Kidney (tissue), 14 donors: ENCODE results near the gene SMCHD1. TPM values are rescaled to one million over a fixed set of nuclear protein-coding genes. Genes with fewer than 3 reads are reported as not detected.

Experiments
- DNase-seq, 5 donors: peaks; one replicate each; pipeline ENCODE4 v3.0.0-alpha.2; 2013 to 2020
- FAIRE-seq: peaks from 2 replicates; lab custom pipeline; 2012; peaks lifted over from hg19 to GRCh38; lab: Jason Lieb, UNC
- H3K27ac ChIP-seq, 2 donors: one replicate each; pipeline ENCODE4 v1.7.0; 2013; ENCODE audit warnings: low read depth in 2 of 2, low read length in 2 of 2, inconsistent platforms in 1 of 2
- H3K27me3 ChIP-seq: one replicate; pipeline ENCODE4 v1.7.1; 2013; ENCODE audit warnings: low read length, inconsistent platforms; ENCODE audit not compliant: control insufficient read depth, insufficient read depth
- H3K36me3 ChIP-seq, 3 donors: one replicate each; pipeline versions ENCODE4 v1.7.0 to v1.7.1; 2013; ENCODE audit warnings: low read length in 3 of 3, control low read depth in 1 of 3, inconsistent platforms in 1 of 3; ENCODE audit not compliant: insufficient read depth in 3 of 3, control insufficient read depth in 2 of 3
- H3K4me1 ChIP-seq, 3 donors: one replicate each; pipeline versions ENCODE4 v1.7.0 to v1.7.1; 2013; ENCODE audit warnings: low read length in 3 of 3, inconsistent platforms in 1 of 3, low read depth in 1 of 3; ENCODE audit not compliant: control insufficient read depth in 2 of 3, insufficient read depth in 2 of 3
- H3K4me3 ChIP-seq, 3 donors: one replicate each; pipeline versions ENCODE4 v1.7.0 to v1.8.1; 2013; ENCODE audit warnings: low read length in 3 of 3, control low read depth in 1 of 3, inconsistent platforms in 1 of 3
- H3K9ac ChIP-seq, 3 donors: one replicate each; pipeline versions ENCODE4 v1.7.0 to v1.7.1; 2013; ENCODE audit warnings: low read length in 3 of 3, control low read depth in 1 of 3, inconsistent platforms in 1 of 3
- H3K9me3 ChIP-seq, 3 donors: one replicate each; pipeline versions ENCODE4 v1.7.0 to v1.7.1; 2013; ENCODE audit warnings: low read length in 3 of 3, control low read depth in 1 of 3, inconsistent platforms in 1 of 3; ENCODE audit not compliant: control insufficient read depth in 2 of 3, insufficient read depth in 1 of 3
- intact Hi-C: fragments of 100-400 bp; cut with DNase I; formaldehyde crosslinking; loops from one replicate; pipeline ENCODE4 v1.11.1; 2022
- polyA plus RNA-seq: library from polyadenylated mRNA; stranded (reverse); fragments of 350-450 nt; fragmentation: Illumina TruSeq; extraction: RNeasy Lipid Tissue Mini Kit (QIAGEN cat#74804); gene quantifications from one replicate; pipeline ENCODE4 v1.2.3, GENCODE V29; 2014; ENCODE audit warnings: low read depth, low replicate concordance; ENCODE audit not compliant: insufficient read depth
- total RNA-seq: library from RNA; stranded (reverse); fragmentation: NEBNext Ultra II Directional; extraction: Animal tissue kit (Norgen Biotek cat#: 25700); gene quantifications from one replicate; pipeline ENCODE4 v1.2.1, GENCODE V29; 2021
- TF ChIP-seq, protein P1 (sequence below): IDR thresholded peaks from 3 replicates; pipeline ENCODE4 v1.5.1; 2012; ENCODE audit warnings: mild to moderate bottlenecking, moderate library complexity, borderline replicate concordance; ENCODE audit not compliant: insufficient read depth; ENCODE audit errors: extremely low read depth
- donor health status: control.
- donor health status: control.
- donor health status: control.
- donor health status: control.
- donor health status: control.
- donor health status: DM: yes; HTN: yes; CAD: no.
- donor health status: Normal renal cell carcinoma (clear cell type).

Gene SMCHD1
- total and polyA plus RNA-seq, 2 donors from 2014 or later, result 5.2 to 59.0 TPM

DNA sequence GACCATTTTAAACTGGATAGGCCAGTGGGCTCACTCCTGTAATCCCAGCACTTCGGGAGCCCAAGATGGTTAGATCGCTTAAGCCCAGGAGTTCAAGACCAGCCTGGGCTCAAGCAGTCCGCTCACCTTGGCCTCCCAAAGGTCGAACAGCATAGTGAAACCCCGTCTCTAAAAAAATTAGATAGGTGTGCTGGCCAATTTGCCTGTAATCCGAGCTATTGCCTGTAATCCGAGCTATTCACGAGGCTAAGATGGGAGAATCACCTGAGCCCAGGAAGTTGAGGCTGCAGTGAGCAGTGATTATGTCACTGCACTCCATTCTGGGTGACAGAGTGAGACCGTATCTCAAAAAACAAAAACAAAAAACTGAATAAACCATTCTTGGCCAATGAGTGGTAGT, 138.6 kb downstream of the SMCHD1 start:
- no peaks in the 10 kb centered on the region for H3K27me3 ChIP-seq
- peaks cover 5 to 14% (median 5%) of the 10 kb centered on the region in 3 donors for H3K36me3 ChIP-seq
- FAIRE-seq, result no peak
- intact Hi-C loops, result no loop called here
- H3K4me1 ChIP-seq, result no peaks in the 10 kb centered on the region
- H3K27ac ChIP-seq, result no peak overlapping the region
- DNase-seq, result no peak
- no peak overlapping the region for H3K9ac ChIP-seq
- H3K4me3 ChIP-seq, result no peak overlapping the region
- no peaks in the 10 kb centered on the region for H3K9me3 ChIP-seq
- TF ChIP-seq, protein P1, sequence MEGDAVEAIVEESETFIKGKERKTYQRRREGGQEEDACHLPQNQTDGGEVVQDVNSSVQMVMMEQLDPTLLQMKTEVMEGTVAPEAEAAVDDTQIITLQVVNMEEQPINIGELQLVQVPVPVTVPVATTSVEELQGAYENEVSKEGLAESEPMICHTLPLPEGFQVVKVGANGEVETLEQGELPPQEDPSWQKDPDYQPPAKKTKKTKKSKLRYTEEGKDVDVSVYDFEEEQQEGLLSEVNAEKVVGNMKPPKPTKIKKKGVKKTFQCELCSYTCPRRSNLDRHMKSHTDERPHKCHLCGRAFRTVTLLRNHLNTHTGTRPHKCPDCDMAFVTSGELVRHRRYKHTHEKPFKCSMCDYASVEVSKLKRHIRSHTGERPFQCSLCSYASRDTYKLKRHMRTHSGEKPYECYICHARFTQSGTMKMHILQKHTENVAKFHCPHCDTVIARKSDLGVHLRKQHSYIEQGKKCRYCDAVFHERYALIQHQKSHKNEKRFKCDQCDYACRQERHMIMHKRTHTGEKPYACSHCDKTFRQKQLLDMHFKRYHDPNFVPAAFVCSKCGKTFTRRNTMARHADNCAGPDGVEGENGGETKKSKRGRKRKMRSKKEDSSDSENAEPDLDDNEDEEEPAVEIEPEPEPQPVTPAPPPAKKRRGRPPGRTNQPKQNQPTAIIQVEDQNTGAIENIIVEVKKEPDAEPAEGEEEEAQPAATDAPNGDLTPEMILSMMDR, result no peak

DNA sequence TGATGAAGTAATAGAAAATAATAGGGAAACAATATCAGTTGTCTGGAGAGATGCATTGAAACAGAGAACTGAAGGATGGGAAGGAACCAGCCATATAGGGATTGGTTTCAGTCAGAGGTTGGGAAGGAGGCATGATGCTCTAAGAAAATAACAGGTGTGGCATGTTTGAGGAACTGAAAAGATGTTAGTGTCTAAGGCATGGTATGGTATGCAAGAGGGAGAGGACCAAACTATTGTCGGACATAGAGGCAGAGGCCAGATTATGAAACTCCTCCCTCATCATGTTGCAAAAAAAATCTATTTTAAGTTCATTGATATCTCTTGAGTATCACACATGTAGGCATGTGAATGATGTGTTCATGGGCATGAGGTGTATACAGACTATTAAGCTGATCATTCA, 142.4 kb downstream of the SMCHD1 start:
- H3K27me3 ChIP-seq, result no peaks in the 10 kb centered on the region
- DNase-seq, result no peak
- intact Hi-C loops, result no loop called here
- TF ChIP-seq, protein P1, result no peak
- H3K4me3 ChIP-seq, result no peak overlapping the region
- H3K9ac ChIP-seq, result no peak overlapping the region
- H3K27ac ChIP-seq, result no peak overlapping the region
- no peak for FAIRE-seq
- peaks cover 5 to 23% (median 9%) of the 10 kb centered on the region in 3 donors for H3K36me3 ChIP-seq
- no peaks in the 10 kb centered on the region for H3K4me1 ChIP-seq
- H3K9me3 ChIP-seq, result no peaks in the 10 kb centered on the region

DNA sequence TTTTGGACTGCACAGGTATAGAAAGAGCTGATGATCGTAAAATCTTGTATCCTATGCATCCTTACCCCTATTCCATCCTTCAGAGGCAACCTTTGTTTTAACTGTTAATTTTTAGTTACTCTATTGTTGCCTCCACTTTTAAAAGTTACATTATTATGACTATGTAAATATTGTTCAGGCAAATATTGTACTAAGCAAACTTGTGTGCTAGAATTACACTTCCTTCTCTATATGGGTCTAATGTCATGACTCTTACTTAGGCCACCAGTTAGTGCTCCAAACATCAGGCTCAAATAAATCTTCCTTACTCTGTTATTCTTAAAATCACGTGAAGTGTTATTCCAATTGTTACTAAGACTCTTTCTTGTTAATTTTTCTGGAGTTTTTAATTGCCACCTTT, 143.8 kb downstream of the SMCHD1 start:
- FAIRE-seq (no peak), DNase-seq (no peak)
- intact Hi-C loops, result no loop called here
- Histone ChIP-seq H3K27me3 (no peaks in the 10 kb centered on the region), H3K4me3 (no peak overlapping the region), H3K9me3 (no peaks in the 10 kb centered on the region), H3K4me1 (no peaks in the 10 kb centered on the region), H3K27ac (no peak overlapping the region), H3K36me3 (peaks cover 5 to 27% (median 9%) of the 10 kb centered on the region in 3 donors), H3K9ac (no peak overlapping the region)
- TF ChIP-seq, protein P1, result no peak
